ENCODE results near the gene PDILT. TPM values are rescaled to one million over a fixed set of nuclear protein-coding genes. Genes with fewer than 3 reads are reported as not detected.
"Not testable (repeated sequence)": the region's sequence is repeated elsewhere in the genome, so short reads cannot be mapped to it uniquely, and the experiment has no call there.

Gene PDILT
- total RNA-seq, 1 donor from 2014 or later = not detected

- no peak for DNase-seq
These were observed 44.5 kb downstream of the PDILT start for GRCh38 chr16:20359997-20360396.

- no peak for DNase-seq
These were observed 49.3 kb downstream of the PDILT start for GRCh38 chr16:20355114-20355782.

GRCh38 chr16:20353379-20353778 lies 51.2 kb downstream of the PDILT start:
- no peak for DNase-seq

GRCh38 chr16:20352615-20353014 lies 51.9 kb downstream of the PDILT start, which contains the start of gene UMOD:
Gene UMOD, minus strand, starts transcription at chr16:20352715. Its CDS starts 1,978 bp downstream, at chr16:20350737.
- DNase-seq = no peak

- no peak for DNase-seq
These were observed 54.9 kb downstream of the PDILT start for GRCh38 chr16:20349615-20350014.

DNA sequence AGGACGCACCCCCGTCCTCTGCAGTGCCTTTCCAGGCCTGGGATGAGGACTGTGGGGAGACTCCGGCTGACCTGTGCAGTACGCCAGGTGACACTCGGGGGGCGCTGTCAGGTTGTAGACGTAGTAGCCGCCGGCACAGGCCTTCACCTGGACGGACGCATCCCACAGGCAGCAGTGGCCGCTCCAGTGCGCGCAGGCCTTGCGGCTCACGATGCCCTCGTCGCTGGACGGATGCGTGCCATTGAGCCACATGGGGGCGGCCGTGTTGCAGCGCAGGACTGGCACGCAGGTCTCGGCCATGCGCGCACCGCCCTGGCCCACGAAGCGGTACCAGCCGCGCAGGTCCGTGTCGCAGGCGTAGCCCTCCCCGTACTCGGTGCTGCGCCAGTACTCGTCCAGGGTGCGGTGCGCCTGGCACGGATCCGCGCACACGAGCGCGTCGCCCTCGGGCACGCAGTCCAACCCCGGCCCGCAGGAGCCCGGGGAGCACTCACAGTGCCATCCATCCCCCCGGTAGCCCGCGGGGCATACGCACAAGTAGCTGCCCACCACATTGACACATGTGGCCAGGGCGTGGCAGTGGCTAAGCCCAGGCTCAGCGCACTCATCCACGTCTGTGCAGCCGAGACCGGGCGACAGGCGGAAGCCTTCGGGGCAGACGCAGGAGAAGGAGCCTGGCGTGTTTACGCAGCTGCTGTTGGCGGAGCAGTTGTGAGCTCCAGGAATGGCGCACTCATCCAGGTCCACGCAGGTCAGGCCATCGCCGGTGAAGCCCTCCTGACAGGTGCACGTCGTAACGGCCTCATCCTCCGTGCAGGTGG lies 56.0 kb downstream of the PDILT start:
- no peak for DNase-seq

GRCh38 chr16:20347666-20348364 lies 56.7 kb downstream of the PDILT start:
- no peak for DNase-seq

DNA sequence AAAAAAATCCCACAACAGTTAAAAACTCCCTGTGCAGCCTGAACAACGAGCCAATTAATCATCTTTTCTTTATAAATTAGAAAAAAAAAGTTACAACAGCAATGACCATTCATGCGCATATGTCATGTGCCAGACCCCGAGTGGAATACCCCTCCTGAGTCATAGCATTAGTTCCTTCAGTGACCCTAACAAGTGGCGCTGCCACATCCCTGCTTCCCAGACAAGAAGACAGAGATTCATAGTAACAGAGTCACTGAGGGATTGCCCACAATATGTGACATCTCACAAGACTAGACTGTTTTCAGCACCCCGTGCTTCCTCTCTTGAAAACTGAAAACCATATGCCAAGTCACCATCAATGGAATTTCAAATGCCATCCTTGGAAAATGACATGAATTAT lies 59.9 kb downstream of the PDILT start:
- no peak for DNase-seq

GRCh38 chr16:20339744-20340143 lies 64.8 kb downstream of the PDILT start:
- no peak for DNase-seq

GRCh38 chr16:20336955-20337354 lies 67.6 kb downstream of the PDILT start:
- DNase-seq = no peak

DNA sequence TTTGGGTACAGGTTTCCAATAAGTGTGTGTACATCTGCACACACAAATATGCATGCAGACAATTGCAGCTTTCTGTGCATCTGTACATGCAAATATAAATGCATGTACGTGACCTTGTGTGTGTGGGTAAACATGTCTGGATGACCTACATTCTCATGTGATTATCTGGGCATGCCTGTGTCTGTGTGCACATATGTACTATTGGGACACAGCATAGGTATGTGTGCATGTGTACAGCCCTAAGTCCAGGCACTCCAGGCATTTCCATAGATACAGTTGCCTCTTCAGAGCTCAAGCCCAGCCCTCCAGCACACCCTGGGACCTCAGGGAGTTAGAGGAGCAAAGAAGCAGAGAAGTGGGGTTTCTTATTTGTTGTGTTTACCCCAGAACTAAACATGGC lies 70.1 kb downstream of the PDILT start:
- no peak for DNase-seq

GRCh38 chr16:20333120-20333519 lies 71.4 kb downstream of the PDILT start:
- no peak for DNase-seq

DNA sequence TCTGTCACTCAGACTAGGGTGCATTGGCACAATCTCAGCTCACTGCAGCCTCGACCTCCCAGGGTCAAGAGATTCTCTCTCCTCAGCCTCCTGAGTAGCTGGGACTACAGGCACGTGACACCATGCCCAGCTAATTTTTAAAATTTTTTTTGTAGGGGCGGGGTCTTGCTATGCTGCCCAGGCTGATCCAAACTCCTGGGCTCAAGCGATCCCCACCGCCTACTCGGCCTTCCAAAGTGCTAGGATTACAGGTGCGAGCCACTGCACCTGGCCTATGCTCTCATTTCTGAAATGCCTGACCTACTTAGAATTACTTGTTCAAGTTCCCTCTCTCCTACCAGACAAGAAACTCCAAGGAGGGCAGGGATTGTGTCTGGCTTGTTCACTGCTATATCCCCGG lies 72.1 kb downstream of the PDILT start:
- no peak for DNase-seq

DNA sequence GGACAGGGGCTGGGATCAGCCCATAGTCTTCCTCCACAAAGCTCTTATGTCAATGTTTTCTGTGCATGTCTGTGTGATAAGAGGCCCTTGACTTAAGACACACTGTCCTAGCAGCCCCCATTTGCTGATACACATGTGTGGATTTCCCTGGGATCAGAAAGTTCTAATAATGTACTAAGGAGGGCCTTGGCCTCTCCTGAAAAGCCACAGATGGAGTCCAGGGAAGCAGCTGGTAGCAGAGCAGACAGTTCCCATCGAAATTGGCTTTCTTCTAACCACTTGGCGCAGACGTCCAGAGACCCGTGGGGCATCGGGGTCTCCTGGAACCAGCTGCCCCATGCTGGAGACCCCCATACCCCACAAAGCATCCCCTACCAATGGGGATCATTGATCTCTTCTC lies 72.9 kb downstream of the PDILT start:
- no peak for DNase-seq

DNA sequence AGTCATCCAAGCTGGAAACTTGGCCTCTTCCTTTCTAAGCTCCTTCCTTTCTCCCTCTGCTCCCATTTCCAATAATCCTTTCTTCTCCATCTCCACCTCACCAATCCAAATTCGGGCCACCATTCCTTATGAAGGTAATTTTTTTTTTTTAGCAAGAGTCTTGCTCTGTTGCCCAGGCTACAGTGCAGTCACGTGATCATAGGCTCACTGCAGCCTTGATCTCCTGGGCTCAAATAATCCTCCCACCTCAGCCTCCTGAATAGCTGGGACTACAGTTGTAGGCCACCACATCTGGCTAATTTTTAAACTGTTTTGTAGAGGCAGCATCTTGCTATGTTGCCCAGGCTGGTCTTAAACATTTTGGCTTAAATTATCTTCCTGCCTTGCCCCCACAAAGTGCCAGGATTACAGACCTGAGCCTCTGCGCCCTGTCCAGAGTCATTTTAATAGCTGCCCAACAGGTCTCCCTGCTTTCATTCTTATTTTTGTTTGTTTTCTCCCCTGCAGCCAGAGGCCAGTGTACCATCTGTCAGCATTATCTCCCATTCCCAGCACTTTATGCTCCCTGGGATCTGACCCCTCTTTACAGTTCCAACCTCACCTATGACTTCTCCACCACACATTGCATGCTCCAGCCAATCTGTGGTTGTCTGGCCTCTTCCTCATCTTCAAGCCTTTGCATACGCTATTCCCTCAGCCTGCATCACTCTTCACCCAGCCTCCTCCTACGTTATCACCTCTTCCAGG lies 75.0 kb downstream of the PDILT start:
- DNase-seq = no peak

GRCh38 chr16:20327444-20328041 lies 77.0 kb downstream of the PDILT start, which contains the start of gene GP2:
Gene GP2, minus strand, starts transcription at chr16:20327513. Its CDS starts 1,082 bp downstream, at chr16:20326431.
- no peak for DNase-seq

DNA sequence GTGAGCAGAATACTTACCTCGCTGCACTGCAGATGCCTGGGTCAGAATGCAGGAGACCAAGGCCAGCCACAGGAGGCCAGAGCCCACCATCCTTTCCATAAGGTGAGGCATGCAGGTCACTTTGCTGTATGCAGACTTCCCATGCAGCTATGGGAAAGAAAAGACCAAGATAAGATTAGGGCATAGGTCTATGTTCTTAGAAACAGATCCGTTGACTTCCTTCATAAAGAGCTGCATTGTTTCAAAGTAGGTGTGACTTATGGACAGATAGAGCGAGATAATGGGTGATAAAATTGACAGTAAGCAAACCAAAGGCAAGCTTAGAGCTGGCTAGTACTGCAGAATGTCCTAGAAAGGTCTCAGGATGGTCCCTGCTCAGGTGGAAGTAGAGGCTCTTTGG lies 78.2 kb downstream of the PDILT start:
- DNase-seq = no peak

GRCh38 chr16:20325005-20325404 lies 79.5 kb downstream of the PDILT start:
- no peak for DNase-seq

- DNase-seq = no peak
These were observed 80.9 kb downstream of the PDILT start for GRCh38 chr16:20323591-20324117.

GRCh38 chr16:20322696-20323095 lies 81.8 kb downstream of the PDILT start:
- no peak for DNase-seq

GRCh38 chr16:20321671-20322070 lies 82.9 kb downstream of the PDILT start:
- DNase-seq = no peak

GRCh38 chr16:20321051-20321450 lies 83.5 kb downstream of the PDILT start:
- DNase-seq = not testable (repeated sequence)
